Prostate gland (tissue), 2 donors: ENCODE results near the gene FOXR1. TPM values are rescaled to one million over a fixed set of nuclear protein-coding genes. Genes with fewer than 3 reads are reported as not detected.
"Not testable (repeated sequence)": the region's sequence is repeated elsewhere in the genome, so short reads cannot be mapped to it uniquely, and the experiment has no call there.

ENCODE experiments used
- DNase-seq: peaks from one replicate; pipeline ENCODE4 v3.0.0-alpha.2; 2019; ENCODE audit warnings: low spot score
- H3K27ac ChIP-seq, 2 donors: fragments of 200-600 bp; sonication (generic); 2 replicates each; pipeline ENCODE4 v1.5.1; 2017 to 2019
- H3K27me3 ChIP-seq: fragments of 200-600 bp; sonication (generic); replicated peaks from 2 replicates; pipeline ENCODE4 v1.5.1; 2019; ENCODE audit not compliant: insufficient read depth
- H3K36me3 ChIP-seq, 2 donors: fragments of 200-600 bp; sonication (generic); 1 replicate in 1 of 2; 2 replicates in 1 of 2; pipeline versions ENCODE4 v1.5.1 to v1.8.1; 2017 to 2019
- H3K4me1 ChIP-seq: fragments of 200-600 bp; sonication (generic); replicated peaks from 2 replicates; pipeline ENCODE4 v1.5.1; 2019
- H3K4me3 ChIP-seq, 2 donors: fragments of 200-600 bp; sonication (generic); 2 replicates each; pipeline ENCODE4 v1.5.1; 2017 to 2019
- H3K9me3 ChIP-seq: fragments of 200-600 bp; sonication (generic); 2 replicates; pipeline ENCODE4 v1.5.1; 2017
- POLR2A ChIP-seq: fragments of 450-650 bp; IDR thresholded peaks from one replicate; pipeline ENCODE4 v1.6.1; 2016; ENCODE audit warnings: antibody characterized with exemption, mild to moderate bottlenecking
- POLR2AphosphoS5 ChIP-seq: sonication (generic); formaldehyde crosslinking; IDR thresholded peaks from one replicate; pipeline ENCODE4 v1.6.1; 2017; ENCODE audit warnings: antibody characterized with exemption
- WGBS: methylation state at CpG from one replicate; pipeline ENCODE4 v1.1.5; 2018; 5-methylcytosine and 5-hydroxymethylcytosine counted together
- intact Hi-C: fragments of 100-400 bp; cut with DNase I; formaldehyde crosslinking; loops from one replicate; pipeline ENCODE4 v1.14.2; 2022
- total RNA-seq, 2 donors: library from RNA; depleted of rRNA; stranded (reverse); fragments of >200 nt; gene quantifications; one replicate each; pipeline ENCODE4 v1.1.0, GENCODE V29; 2016
- TF ChIP-seq, protein P1 (sequence below), 4 experiments: fragments of 200-600 bp in 2 of 4; fragments of 450-650 bp in 2 of 4; sonication (generic) in 2 of 4; IDR thresholded peaks; 1 replicate in 3 of 4; 2 replicates in 1 of 4; pipeline ENCODE4 v1.5.1; 2016 to 2019; ENCODE audit warnings: antibody characterized with exemption in 4 of 4, mild to moderate bottlenecking in 2 of 4, moderate library complexity in 2 of 4

Gene FOXR1
- total RNA-seq, 2 donors from 2014 or later, result 1.8 TPM; not detected in 1

DNA sequence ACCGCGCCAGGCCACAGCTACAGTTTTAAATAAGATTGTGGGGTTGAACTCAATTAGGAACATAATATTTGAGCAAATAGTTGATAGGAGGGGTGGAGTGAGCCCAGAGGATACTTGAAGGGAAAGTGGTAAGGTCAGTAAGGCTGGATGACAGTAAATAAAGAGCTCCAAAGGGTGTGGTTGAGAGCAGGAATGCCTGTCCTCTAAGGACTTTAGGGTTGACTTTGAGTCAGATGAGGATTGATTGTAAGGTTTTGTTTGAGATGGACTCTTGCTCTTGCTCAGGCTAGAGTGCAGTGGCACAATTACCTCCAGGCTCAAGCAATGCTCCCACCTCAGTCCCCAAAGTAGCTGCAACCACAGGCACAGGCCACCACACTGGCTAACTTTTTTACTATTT is 2.4 kb downstream of the FOXR1 start:
- no peak for DNase-seq
- intact Hi-C loops, result no loop called here
- H3K4me3 ChIP-seq, result no peak overlapping the region
- TF ChIP-seq, protein P1, sequence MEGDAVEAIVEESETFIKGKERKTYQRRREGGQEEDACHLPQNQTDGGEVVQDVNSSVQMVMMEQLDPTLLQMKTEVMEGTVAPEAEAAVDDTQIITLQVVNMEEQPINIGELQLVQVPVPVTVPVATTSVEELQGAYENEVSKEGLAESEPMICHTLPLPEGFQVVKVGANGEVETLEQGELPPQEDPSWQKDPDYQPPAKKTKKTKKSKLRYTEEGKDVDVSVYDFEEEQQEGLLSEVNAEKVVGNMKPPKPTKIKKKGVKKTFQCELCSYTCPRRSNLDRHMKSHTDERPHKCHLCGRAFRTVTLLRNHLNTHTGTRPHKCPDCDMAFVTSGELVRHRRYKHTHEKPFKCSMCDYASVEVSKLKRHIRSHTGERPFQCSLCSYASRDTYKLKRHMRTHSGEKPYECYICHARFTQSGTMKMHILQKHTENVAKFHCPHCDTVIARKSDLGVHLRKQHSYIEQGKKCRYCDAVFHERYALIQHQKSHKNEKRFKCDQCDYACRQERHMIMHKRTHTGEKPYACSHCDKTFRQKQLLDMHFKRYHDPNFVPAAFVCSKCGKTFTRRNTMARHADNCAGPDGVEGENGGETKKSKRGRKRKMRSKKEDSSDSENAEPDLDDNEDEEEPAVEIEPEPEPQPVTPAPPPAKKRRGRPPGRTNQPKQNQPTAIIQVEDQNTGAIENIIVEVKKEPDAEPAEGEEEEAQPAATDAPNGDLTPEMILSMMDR (IDR thresholded peaks at IDR 0.05), result no peak
- no peak for TF ChIP-seq POLR2A
- TF ChIP-seq POLR2AphosphoS5, result no peak
- H3K4me1 ChIP-seq, result no peaks in the 10 kb centered on the region
- 93% methylated on average over 2 of the region's 2 CpGs for WGBS
- H3K9me3 ChIP-seq, result no peaks in the 10 kb centered on the region
- H3K27ac ChIP-seq, result no peak overlapping the region
- no peaks in the 10 kb centered on the region for H3K36me3 ChIP-seq
- no peaks in the 10 kb centered on the region for H3K27me3 ChIP-seq

DNA sequence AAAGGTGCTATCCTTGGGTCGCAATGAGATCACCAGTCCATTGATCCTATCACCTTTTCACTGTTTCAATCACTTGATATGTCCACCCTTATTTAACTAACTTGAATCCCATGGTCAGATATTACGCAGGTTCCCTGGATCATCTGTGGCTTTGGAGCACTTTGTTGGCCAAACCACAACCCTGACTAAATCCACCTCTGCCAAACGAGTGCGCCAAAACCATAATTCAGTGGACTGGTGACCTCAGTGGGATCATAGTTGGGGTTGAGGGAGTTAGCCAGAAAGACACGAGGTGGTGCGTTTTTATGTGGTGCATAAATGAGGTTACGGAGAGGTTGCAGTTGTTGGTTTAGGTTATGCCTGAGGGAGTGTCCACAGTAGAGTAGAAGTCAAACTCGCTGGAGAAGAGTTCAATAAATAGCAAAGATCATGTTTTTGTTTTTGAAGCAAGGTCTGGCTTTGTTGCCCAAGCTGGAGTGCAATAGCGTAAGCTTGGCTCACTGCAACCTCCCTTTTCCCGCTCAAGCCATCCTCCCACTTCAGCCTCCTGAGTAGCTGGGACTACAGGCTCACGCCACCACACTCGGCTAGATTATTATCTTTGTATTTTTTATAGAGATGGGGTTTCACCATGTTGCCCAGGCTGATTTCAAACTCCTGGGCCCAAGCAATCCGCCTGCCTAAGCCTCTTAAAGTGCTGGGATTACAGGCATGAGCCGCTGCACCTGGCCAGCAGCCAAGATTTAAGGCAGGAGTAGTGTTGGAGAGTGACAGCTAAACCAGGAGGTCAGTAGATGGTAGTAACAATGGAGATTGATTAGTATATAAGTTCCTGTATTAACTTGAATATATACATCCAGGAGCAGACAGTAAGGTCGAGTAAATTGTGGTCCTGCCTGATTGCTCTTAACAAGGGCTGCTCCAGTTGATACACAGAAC is 4.5 kb downstream of the FOXR1 start:
- DNase-seq, result no peak
- WGBS, result 71% methylated on average over 15 of the region's 15 CpGs
- intact Hi-C loops, result no loop called here

DNA sequence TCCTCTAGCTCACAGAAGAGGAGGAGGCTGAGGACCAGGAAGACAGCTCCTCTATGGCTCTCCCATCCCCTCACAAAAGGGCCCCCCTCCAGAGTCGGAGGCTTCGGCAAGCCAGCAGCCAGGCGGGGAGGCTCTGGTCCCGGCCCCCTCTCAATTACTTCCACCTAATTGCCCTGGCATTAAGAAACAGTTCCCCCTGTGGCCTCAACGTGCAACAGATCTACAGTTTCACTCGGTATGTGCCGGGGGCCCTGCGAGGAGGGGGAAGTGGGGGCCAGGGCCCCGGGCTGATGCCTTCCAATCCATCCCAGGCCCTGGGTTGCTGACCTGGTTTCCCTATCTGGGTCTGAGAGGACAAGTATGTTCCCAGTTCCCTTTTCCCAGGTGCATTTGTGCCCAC is 7.9 kb downstream of the FOXR1 start:
- intact Hi-C loops, result no loop called here
- Histone ChIP-seq H3K36me3 (no peaks in the 10 kb centered on the region), H3K27ac (no peak overlapping the region), H3K4me3 (no peak overlapping the region), H3K27me3 (no peaks in the 10 kb centered on the region), H3K9me3 (no peaks in the 10 kb centered on the region), H3K4me1 (no peaks in the 10 kb centered on the region)
- TF ChIP-seq POLR2AphosphoS5 (no peak), POLR2A (no peak)
- TF ChIP-seq, protein P1 (IDR thresholded peaks at IDR 0.05), result no peak
- no peak for DNase-seq
- 43% methylated on average over 9 of the region's 9 CpGs for WGBS

More for the DNA sequence above, 4.5 kb downstream of the FOXR1 start:
- H3K4me3 ChIP-seq, result no peak overlapping the region
- H3K9me3 ChIP-seq, result no peaks in the 10 kb centered on the region
- no peak overlapping the region for H3K27ac ChIP-seq
- TF ChIP-seq, protein P1 (IDR thresholded peaks at IDR 0.05), result no peak
- TF ChIP-seq POLR2A (no peak), POLR2AphosphoS5 (no peak)
- H3K4me1 ChIP-seq, result no peaks in the 10 kb centered on the region
- no peaks in the 10 kb centered on the region for H3K27me3 ChIP-seq
- no peaks in the 10 kb centered on the region for H3K36me3 ChIP-seq

DNA sequence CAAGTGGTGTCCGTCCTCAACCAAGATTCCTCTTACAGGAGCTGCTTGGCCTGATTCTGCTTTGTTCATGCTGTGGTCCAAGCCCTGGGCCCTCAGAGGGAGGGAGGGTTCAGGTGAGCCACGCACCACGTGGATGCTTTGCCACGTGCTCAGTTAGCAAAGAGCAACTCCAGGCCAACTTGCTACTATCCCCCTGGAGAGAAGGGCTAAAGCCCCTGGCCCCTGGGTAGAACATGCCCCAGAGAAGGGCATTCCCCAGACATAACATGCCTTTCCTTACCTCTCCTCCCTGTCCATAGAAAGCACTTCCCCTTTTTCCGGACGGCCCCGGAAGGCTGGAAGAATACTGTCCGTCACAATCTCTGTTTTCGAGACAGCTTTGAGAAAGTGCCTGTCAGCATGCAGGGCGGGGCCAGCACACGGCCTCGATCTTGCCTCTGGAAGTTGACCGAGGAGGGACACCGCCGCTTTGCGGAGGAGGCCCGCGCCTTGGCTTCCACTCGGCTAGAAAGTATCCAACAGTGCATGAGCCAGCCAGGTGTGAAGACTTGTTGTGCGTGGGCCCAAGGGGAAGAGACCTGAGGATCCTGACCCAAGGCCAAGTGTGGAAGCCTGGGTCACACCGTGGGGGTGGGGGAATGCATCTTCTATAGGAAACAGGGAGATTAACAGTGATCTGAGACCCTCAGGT is 8.8 kb downstream of the FOXR1 start:
- Histone ChIP-seq H3K9me3 (no peaks in the 10 kb centered on the region), H3K27ac (no peak overlapping the region), H3K36me3 (no peaks in the 10 kb centered on the region), H3K4me3 (no peak overlapping the region), H3K4me1 (no peaks in the 10 kb centered on the region), H3K27me3 (no peaks in the 10 kb centered on the region)
- 19% methylated on average over 21 of the region's 21 CpGs for WGBS
- intact Hi-C loops, result no loop called here
- TF ChIP-seq POLR2AphosphoS5, result no peak
- no peak for TF ChIP-seq POLR2A
- TF ChIP-seq, protein P1 (IDR thresholded peaks at IDR 0.05), result no peak
- DNase-seq, result no peak

DNA sequence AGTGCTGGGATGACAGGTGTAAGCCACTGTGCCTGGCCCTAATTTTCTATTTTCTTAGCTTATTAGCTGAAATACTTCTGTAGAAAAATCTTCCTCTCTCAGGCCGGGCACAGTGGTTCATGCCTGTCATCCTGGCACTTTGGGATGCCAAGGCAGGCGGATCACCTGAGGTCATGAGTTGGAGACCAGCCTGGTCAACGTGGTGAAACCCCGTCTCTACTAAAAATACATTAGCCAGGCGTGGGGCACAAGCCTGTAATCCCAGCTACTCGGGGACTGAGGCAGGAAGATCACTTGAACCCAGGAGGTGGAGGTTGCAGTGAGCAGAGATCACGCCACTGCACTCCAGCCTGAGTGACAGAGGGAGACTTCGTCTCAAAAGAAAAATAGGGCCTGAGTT is 12.8 kb downstream of the FOXR1 start:
- H3K4me3 ChIP-seq, H3K4me1 ChIP-seq, H3K27me3 ChIP-seq, DNase-seq, intact Hi-C loops, H3K36me3 ChIP-seq, H3K9me3 ChIP-seq, H3K27ac ChIP-seq: not testable (repeated sequence)
- 59% methylated on average over 8 of the region's 8 CpGs for WGBS
